GM12878 (cell line): ENCODE results near the gene CARMIL3. TPM values are rescaled to one million over a fixed set of nuclear protein-coding genes. Genes with fewer than 3 reads are reported as not detected.

Source experiments
- ATAC-seq: fragments of 200-7000 bp; cut with Tn5 transposase; 3 replicates; pipeline ENCODE4 v1.9.1; 2020; ENCODE audit warnings: mild to moderate bottlenecking, moderate library complexity
- BruUV-seq: library from RNA; stranded (reverse); fragments of 400-500 nt; replicated peaks from 2 replicates; lab custom pipeline; 2021; lab: Mats Ljungman, UMichigan
- CTCF ChIA-PET: fragments of 300-600 bp; sonication (Branson Sonifier 250); formaldehyde crosslinking; extraction: SDS; loops from one replicate; lab custom pipeline; 2021; ENCODE audit warnings: inconsistent platforms; lab: Yijun Ruan, JAX
- POLR2A ChIA-PET: fragments of 350-600 bp; formaldehyde crosslinking; extraction: SDS; loops from one replicate; lab custom pipeline; 2021; ENCODE audit warnings: inconsistent platforms; lab: Charles Lee
- RAD21 ChIA-PET: fragments of 300-600 bp; sonication (Branson Sonifier 250); formaldehyde crosslinking; loops from one replicate; lab custom pipeline; 2023; ENCODE audit warnings: antibody characterized with exemption; ENCODE audit not compliant: unreplicated experiment; lab: Charles Lee
- SMC1A ChIA-PET: fragments of 300-600 bp; sonication (Branson Sonifier 250); formaldehyde crosslinking; loops from one replicate; lab custom pipeline; 2023; ENCODE audit not compliant: unreplicated experiment, uncharacterized antibody; lab: Charles Lee
- DNase-seq: peaks from one replicate; pipeline ENCODE4 v3.0.0-alpha.2; 2011; ENCODE audit warnings: low read depth, low spot score
- FAIRE-seq: peaks from 3 replicates; lab custom pipeline; 2011; peaks lifted over from hg19 to GRCh38; lab: Jason Lieb, UNC
- H2AFZ ChIP-seq: 2 replicates; pipeline ENCODE4 v1.6.0; 2011; ENCODE audit warnings: low read depth, low read length, control low read depth; ENCODE audit not compliant: control insufficient read depth
- H3K27ac ChIP-seq: 2 replicates; pipeline ENCODE4 v1.5.1; 2011; ENCODE audit warnings: control low read depth; ENCODE audit not compliant: control insufficient read depth, insufficient read depth
- H3K27me3 ChIP-seq, 2 experiments: replicated peaks in 1 of 2; 2 replicates each; pipeline versions ENCODE4 v1.6.0 to v1.6.1; 2011; ENCODE audit warnings: low read length in 1 of 2; ENCODE audit not compliant: control insufficient read depth in 2 of 2, insufficient read depth in 2 of 2
- H3K36me3 ChIP-seq, 2 experiments: 2 replicates each; pipeline ENCODE4 v1.5.1; 2011; ENCODE audit warnings: low read length in 1 of 2; ENCODE audit not compliant: control insufficient read depth in 2 of 2, insufficient read depth in 2 of 2
- H3K4me1 ChIP-seq: 2 replicates; pipeline ENCODE4 v1.6.1; 2011; ENCODE audit warnings: mild to moderate bottlenecking, low read length, moderate library complexity, mixed read lengths; ENCODE audit not compliant: control insufficient read depth, insufficient read depth
- H3K4me2 ChIP-seq: 2 replicates; pipeline ENCODE4 v1.6.0; 2011; ENCODE audit warnings: control low read depth; ENCODE audit not compliant: control insufficient read depth, insufficient read depth
- H3K4me3 ChIP-seq: fragments of 200-600 bp; sonication (generic); 2 replicates; pipeline ENCODE4 v1.5.1; 2016
- H3K79me2 ChIP-seq: 2 replicates; pipeline ENCODE4 v1.6.0; 2011; ENCODE audit warnings: low read length; ENCODE audit not compliant: control insufficient read depth, insufficient read depth
- H3K9ac ChIP-seq: 2 replicates; pipeline ENCODE4 v1.8.0; 2011; ENCODE audit warnings: low read length, control low read depth, mixed read lengths; ENCODE audit not compliant: control insufficient read depth, insufficient read depth
- H3K9me3 ChIP-seq: replicated peaks from 3 replicates; pipeline ENCODE4 v1.5.1; 2011; ENCODE audit warnings: mild to moderate bottlenecking, low read length; ENCODE audit not compliant: control insufficient read depth, insufficient read depth
- H4K20me1 ChIP-seq: 2 replicates; pipeline ENCODE4 v1.6.0; 2011; ENCODE audit not compliant: control insufficient read depth, insufficient read depth
- CREM ChIP-seq: IDR thresholded peaks from 2 replicates; pipeline ENCODE4 v1.6.1; 2014; ENCODE audit warnings: antibody characterized with exemption, low read depth
- CTCF ChIP-seq, 3 experiments: IDR thresholded peaks in 2 of 3; conservative IDR thresholded peaks in 1 of 3; 2 replicates each; pipeline ENCODE4 v1.5.1; 2011; ENCODE audit warnings: low read depth in 3 of 3, low read length in 3 of 3, mild to moderate bottlenecking in 3 of 3, control low read depth in 2 of 3, moderate library complexity in 2 of 3, inconsistent platforms in 1 of 3, mixed read lengths in 1 of 3; ENCODE audit not compliant: control insufficient read depth in 2 of 3, insufficient read depth in 1 of 3; ENCODE audit errors: extremely low read depth in 1 of 3
- EZH2 ChIP-seq: IDR thresholded peaks from 2 replicates; pipeline ENCODE4 v1.6.1; 2012; ENCODE audit warnings: low read depth, mild to moderate bottlenecking, control low read depth, inconsistent platforms, low read length, borderline replicate concordance; ENCODE audit not compliant: control insufficient read depth
- GABPA ChIP-seq: IDR thresholded peaks from 2 replicates; pipeline ENCODE4 v1.6.1; 2014; ENCODE audit warnings: antibody characterized with exemption, low read depth, mild to moderate bottlenecking, inconsistent platforms
- HCFC1 ChIP-seq: fragments of 150-350 bp; IDR thresholded peaks from 2 replicates; pipeline ENCODE4 v1.6.1; 2014; ENCODE audit warnings: low read length
- HDAC2 ChIP-seq: fragments of 200-600 bp; sonication (generic); IDR thresholded peaks from 2 replicates; pipeline ENCODE4 v1.6.1; 2017
- IRF3 ChIP-seq: fragments of 450-650 bp; IDR thresholded peaks from 2 replicates; pipeline ENCODE4 v1.6.1; 2014; ENCODE audit warnings: mild to moderate bottlenecking
- NFXL1 ChIP-seq: fragments of 450-650 bp; IDR thresholded peaks from 2 replicates; pipeline ENCODE4 v1.6.1; 2017; ENCODE audit warnings: antibody characterized with exemption, mild to moderate bottlenecking, borderline replicate concordance
- NFYB ChIP-seq: IDR thresholded peaks from 2 replicates; pipeline ENCODE4 v1.6.1; 2011; ENCODE audit warnings: low read depth, mild to moderate bottlenecking, low read length, improper control_type of control experiment, moderate library complexity; ENCODE audit not compliant: insufficient read depth
- STAT1 ChIP-seq: fragments of 450-650 bp; conservative IDR thresholded peaks from 2 replicates; pipeline ENCODE4 v1.6.1; 2014; ENCODE audit warnings: antibody characterized with exemption, mild to moderate bottlenecking
- TCF3 ChIP-seq: IDR thresholded peaks from 2 replicates; pipeline ENCODE4 v1.6.1; 2012; ENCODE audit warnings: low read depth, mild to moderate bottlenecking, low read length, borderline replicate concordance; ENCODE audit not compliant: insufficient read depth
- USF1 ChIP-seq: IDR thresholded peaks from 2 replicates; pipeline ENCODE4 v1.6.1; 2011; ENCODE audit warnings: borderline replicate concordance, low read depth, mild to moderate bottlenecking, moderate library complexity, mixed read lengths, low read length; ENCODE audit not compliant: insufficient read depth; ENCODE audit errors: extremely low read length
- ZBTB40 ChIP-seq: fragments of 450-650 bp; IDR thresholded peaks from 2 replicates; pipeline ENCODE4 v1.6.1; 2016; ENCODE audit warnings: mild to moderate bottlenecking, moderate library complexity, borderline replicate concordance
- WGBS: methylation state at CpG from one replicate; pipeline ENCODE4 v1.1.6; 2016; ENCODE audit warnings: low lambda C conversion rate; ENCODE audit not compliant: insufficient replicate concordance, insufficient coverage; ENCODE audit errors: missing lambda C conversion rate; 5-methylcytosine and 5-hydroxymethylcytosine counted together
- in situ Hi-C: fragments of 300-500 bp; cut with MboI; formaldehyde crosslinking; loops from 9 replicates; pipeline ENCODE4 v1.14.3; 2018; ENCODE audit warnings: mixed read lengths
- intact Hi-C: fragments of 100-400 bp; cut with micrococcal nuclease; formaldehyde crosslinking; loops from one replicate; pipeline ENCODE4 v1.14.2; 2022; ENCODE audit not compliant: unreplicated experiment
- polyA plus RNA-seq, 11 experiments: library from polyadenylated mRNA; depleted of rRNA in 4 of 11; unstranded in 6 of 11; stranded (reverse) in 5 of 11; fragments of >200 nt; fragmentation: Nextera tagmentation in 4 of 11; fragmentation: Illumina TruSeq in 1 of 11; extraction: Ambion mirVana in 4 of 11; extraction: Trizol in 1 of 11; gene quantifications; 1 replicate in 1 of 11; 2 replicates in 10 of 11; pipeline versions ENCODE4 v1.2.1 to v1.2.3, GENCODE V29; 2011 to 2016; ENCODE audit warnings: inconsistent platforms in 2 of 11, missing spikeins in 2 of 11, low read depth in 1 of 11
- total RNA-seq, 4 experiments: library from RNA; depleted of rRNA in 3 of 4; stranded (reverse); fragments of >200 nt in 3 of 4; fragmentation: Illumina TruSeq in 1 of 4; extraction: Trizol in 1 of 4; gene quantifications; 2 replicates each; pipeline versions ENCODE4 v1.2.1 to v1.2.3, GENCODE V29; 2013 to 2021

Gene CARMIL3
- total and polyA plus RNA-seq, 10 of the 15 experiments (the other 5 are each of a cell fraction or from before 2014, with no cell fraction given), result 0.09 to 0.32 (median 0.25) TPM; not detected in 3

- ATAC-seq (no peak), DNase-seq (no peak), FAIRE-seq (no peak)
- Histone ChIP-seq H3K27ac (no peak overlapping the region), H3K79me2 (no peaks in the 10 kb centered on the region), H3K36me3 (no peaks in the 10 kb centered on the region), H3K4me3 (no peak overlapping the region), H2AFZ (no peak overlapping the region), H3K4me2 (no peak overlapping the region), H4K20me1 (no peaks in the 10 kb centered on the region; the same call in 1 of the 2 replicates), H3K27me3 (no peaks in the 10 kb centered on the region; a peak in 1 of 4 replicates), H3K4me1 (peaks cover 16% of the 10 kb centered on the region), H3K9ac (no peak overlapping the region), H3K9me3 (no peaks in the 10 kb centered on the region)
- ChIA-PET CTCF (interaction anchor here (0.8 to 6.1 kb wide), 3 partner anchors 15 to 37 kb away, joined by 3 to 33 read pairs (median 5); no protein-coding TSS in a partner anchor), SMC1A (interaction anchor here (1.1 to 2.4 kb wide), 4 partner anchors 15 to 21 kb away, joined by 3 to 7 read pairs (median 4); partner anchors contain the start of gene PCK2), POLR2A (interaction anchor here (1.7 kb wide), 1 partner anchor 8 kb away, joined by 7 read pairs; no protein-coding TSS in a partner anchor), RAD21 (no interaction called here)
- no TSS peak for BruUV-seq
- WGBS, result 66% methylated on average over 26 of the region's 26 CpGs
- in situ Hi-C loops, result no loop called here
- intact Hi-C loops, result no loop called here
- TF ChIP-seq ZBTB40 (no peak), NFYB (no peak), CREM (no peak), TCF3 (no peak), USF1 (no peak), EZH2 (no peak), CTCF (IDR thresholded peaks at IDR 0.05 in 2 of 3, conservative IDR thresholded peaks at IDR 0.05 in 1 of 3; ENCODE audit: control insufficient read depth in 2 of 3, extremely low read depth in 1 of 3, insufficient read depth in 1 of 3, low read depth in 3 of 3, low read length in 3 of 3) (no peak), STAT1 (no peak), GABPA (no peak), HCFC1 (no peak), NFXL1 (no peak), HDAC2 (no peak), IRF3 (no peak)
Measured at GRCh38 chr14:24072881-24073877, 21.4 kb downstream of the CARMIL3 start.
